Peyer's patch (tissue), 4 donors: ENCODE data around the gene CRMP1. TPM values are rescaled to one million over a fixed set of nuclear protein-coding genes. Genes with fewer than 3 reads are reported as not detected.

Experiments used
- DNase-seq, 3 donors: peaks; one replicate each; pipeline ENCODE4 v3.0.0-alpha.2; 2017 to 2019
- H3K27ac ChIP-seq, 4 donors: fragments of 200-600 bp; sonication (generic); one replicate each; pipeline ENCODE4 v1.5.1; 2016 to 2019
- H3K27me3 ChIP-seq, 2 donors: fragments of 200-600 bp; sonication (generic); one replicate each; pipeline ENCODE4 v1.5.1; 2019
- H3K36me3 ChIP-seq, 3 donors: fragments of 200-600 bp; sonication (generic); one replicate each; pipeline ENCODE4 v1.5.1; 2016 to 2019
- H3K4me1 ChIP-seq, 4 donors: fragments of 200-600 bp; sonication (generic); one replicate each; pipeline ENCODE4 v1.5.1; 2016 to 2019
- H3K4me3 ChIP-seq, 4 donors: fragments of 200-600 bp; sonication (generic); 1 replicate in 3 of 4; 2 replicates in 1 of 4; pipeline ENCODE4 v1.5.1; 2016 to 2019; ENCODE audit warnings: mild to moderate bottlenecking in 1 of 4
- H3K9me3 ChIP-seq, 4 donors: fragments of 200-600 bp; sonication (generic); one replicate each; pipeline ENCODE4 v1.5.1; 2016 to 2019; ENCODE audit warnings: mild to moderate bottlenecking in 1 of 4
- CTCF ChIP-seq, 6 experiments: fragments of 450-650 bp in 4 of 6; fragments of 200-600 bp in 2 of 6; sonication (generic) in 1 of 6; IDR thresholded peaks; one replicate each; pipeline ENCODE4 v1.5.1; 2017 to 2019; ENCODE audit warnings: antibody characterized with exemption in 6 of 6, mild to moderate bottlenecking in 3 of 6, moderate library complexity in 1 of 6
- POLR2A ChIP-seq, 2 donors: fragments of 450-650 bp; IDR thresholded peaks; one replicate each; pipeline ENCODE4 v1.5.1; 2017; ENCODE audit warnings: antibody characterized with exemption in 2 of 2, mild to moderate bottlenecking in 2 of 2, moderate library complexity in 2 of 2
- total RNA-seq, 4 donors: library from RNA; depleted of rRNA; stranded (reverse); fragments of >200 nt; gene quantifications; one replicate each; pipeline ENCODE4 v1.1.0, GENCODE V29; 2016

The CRMP1 gene
- total RNA-seq, 4 donors from 2014 or later, result 1.5 to 5.8 (median 1.6) TPM; not detected in 1

- Histone ChIP-seq H3K4me1 (no peaks in the 10 kb centered on the region), H3K27me3 (no peaks in the 10 kb centered on the region), H3K4me3 (no peak overlapping the region), H3K36me3 (no peaks in the 10 kb centered on the region), H3K9me3 (no peaks in the 10 kb centered on the region), H3K27ac (no peak overlapping the region)
- DNase-seq, result no peak
- TF ChIP-seq CTCF (IDR thresholded peaks at IDR 0.05) (no peak), POLR2A (IDR thresholded peaks at IDR 0.05) (no peak)
Measured at GRCh38 chr4:5899881-5900280, 7.0 kb upstream of the CRMP1 start.

DNA sequence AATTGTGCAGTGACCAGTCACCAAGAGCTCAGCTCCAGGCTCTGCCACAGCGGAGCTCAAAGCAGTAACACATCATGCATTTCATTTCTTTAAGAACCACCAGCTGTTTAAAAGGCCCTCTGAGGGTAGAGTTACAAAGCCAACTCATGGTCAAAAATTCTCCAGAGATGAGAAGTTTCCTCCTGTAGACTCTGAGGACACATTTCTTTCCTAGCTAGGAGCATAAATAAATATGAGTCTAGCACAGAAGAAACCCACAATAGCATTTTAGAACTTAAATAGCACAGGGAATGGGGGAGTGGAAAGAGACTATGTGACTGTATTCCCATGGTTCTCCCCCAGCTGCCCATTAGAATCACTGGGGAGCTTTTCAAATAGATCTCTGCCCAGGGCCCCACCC is 6.5 kb upstream of the CRMP1 start:
- TF ChIP-seq POLR2A (IDR thresholded peaks at IDR 0.05) (no peak), CTCF (IDR thresholded peaks at IDR 0.05) (no peak)
- Histone ChIP-seq H3K36me3 (no peaks in the 10 kb centered on the region), H3K4me1 (no peaks in the 10 kb centered on the region), H3K27ac (no peak overlapping the region), H3K27me3 (no peaks in the 10 kb centered on the region), H3K4me3 (no peak overlapping the region), H3K9me3 (no peaks in the 10 kb centered on the region)
- no peak for DNase-seq

DNA sequence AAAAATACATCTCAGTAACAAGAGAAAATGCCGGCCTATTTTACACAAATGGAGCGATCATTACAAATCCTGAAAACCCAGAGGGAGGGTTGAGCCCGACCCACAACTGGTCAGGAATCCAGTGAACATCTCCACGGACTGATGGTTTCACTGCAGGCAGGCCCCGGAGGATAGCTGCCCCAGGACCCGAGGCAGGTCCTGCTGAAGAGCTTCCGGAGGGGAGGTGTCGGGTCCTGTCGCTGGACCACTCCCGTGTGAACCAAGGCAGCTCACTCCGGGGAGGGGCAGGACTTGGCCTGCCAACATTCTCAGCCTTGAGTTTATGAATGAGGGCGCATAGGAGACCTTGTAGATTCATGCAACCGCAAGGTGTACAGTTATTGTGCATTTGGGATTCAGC is 4.8 kb upstream of the CRMP1 start:
- Histone ChIP-seq H3K27ac (no peak overlapping the region), H3K27me3 (peaks cover 0 to 6% of the 10 kb centered on the region in 2 donors), H3K4me1 (no peaks in the 10 kb centered on the region), H3K9me3 (no peaks in the 10 kb centered on the region), H3K36me3 (no peaks in the 10 kb centered on the region), H3K4me3 (no peak overlapping the region)
- TF ChIP-seq POLR2A (IDR thresholded peaks at IDR 0.05) (no peak), CTCF (IDR thresholded peaks at IDR 0.05) (no peak)
- DNase-seq, result no peak

DNA sequence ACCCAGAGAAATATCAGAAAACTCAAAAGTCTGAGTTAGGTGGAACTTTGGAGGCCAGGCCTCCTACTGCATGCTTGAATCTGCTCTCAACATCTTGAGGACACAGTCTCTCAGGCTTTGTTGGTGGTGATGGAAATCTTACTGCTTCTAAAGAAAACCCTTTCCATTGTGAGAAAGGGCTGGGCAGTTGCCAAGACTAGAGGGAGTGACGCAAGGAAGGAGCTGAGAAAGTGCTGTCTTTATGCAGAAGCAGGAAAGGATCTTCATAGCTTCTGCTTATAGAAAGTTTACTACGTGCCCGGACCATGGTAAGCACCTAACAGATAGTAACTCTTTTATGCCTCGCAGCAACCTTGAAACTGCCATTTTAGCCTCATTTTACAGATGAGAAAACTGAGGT is 2.4 kb upstream of the CRMP1 start:
- H3K27ac ChIP-seq, result no peak overlapping the region
- H3K27me3 ChIP-seq, result peaks cover 0 to 19% of the 10 kb centered on the region in 2 donors
- no peak overlapping the region for H3K4me3 ChIP-seq
- no peaks in the 10 kb centered on the region for H3K36me3 ChIP-seq
- peaks cover 0 to 5% (median 0%) of the 10 kb centered on the region in 4 donors for H3K4me1 ChIP-seq
- H3K9me3 ChIP-seq, result no peaks in the 10 kb centered on the region
- DNase-seq, result no peak
- TF ChIP-seq CTCF (IDR thresholded peaks at IDR 0.05) (no peak), POLR2A (IDR thresholded peaks at IDR 0.05) (no peak)

DNA sequence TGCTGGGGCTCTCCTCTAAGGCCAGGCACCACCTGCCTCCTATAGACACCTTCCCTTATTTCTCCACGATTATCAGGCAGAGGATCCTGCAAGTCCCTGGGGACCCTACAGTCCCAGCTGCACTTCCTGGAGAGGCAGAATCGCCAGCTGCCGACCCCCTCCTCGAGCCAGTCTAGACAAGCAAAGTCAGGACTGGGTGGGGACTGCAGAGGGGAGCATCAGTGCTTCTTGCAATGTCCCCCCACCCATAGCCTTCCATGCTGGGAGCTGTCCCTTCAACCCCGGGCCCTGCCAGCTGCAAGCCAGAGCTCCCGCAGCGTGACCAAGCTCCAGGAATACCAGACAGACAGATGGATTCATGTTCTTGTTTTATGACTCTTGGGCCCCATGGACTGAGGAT is 1.4 kb upstream of the CRMP1 start:
- Histone ChIP-seq H3K36me3 (no peaks in the 10 kb centered on the region), H3K4me3 (no peak overlapping the region), H3K27me3 (peaks cover 0 to 27% of the 10 kb centered on the region in 2 donors), H3K4me1 (peaks cover 0 to 9% (median 0%) of the 10 kb centered on the region in 4 donors), H3K27ac (no peak overlapping the region), H3K9me3 (no peaks in the 10 kb centered on the region)
- no peak for DNase-seq
- no peak for TF ChIP-seq CTCF (IDR thresholded peaks at IDR 0.05)
- TF ChIP-seq POLR2A (IDR thresholded peaks at IDR 0.05), result no peak

GRCh38 chr4:5893591-5893990 is 705 bp upstream of the CRMP1 start:
- TF ChIP-seq CTCF (IDR thresholded peaks at IDR 0.05) (no peak), POLR2A (IDR thresholded peaks at IDR 0.05) (no peak)
- no peaks in the 10 kb centered on the region for H3K9me3 ChIP-seq
- H3K36me3 ChIP-seq, result no peaks in the 10 kb centered on the region
- H3K4me1 ChIP-seq, result peaks cover 0 to 9% (median 0%) of the 10 kb centered on the region in 4 donors
- peaks cover 0 to 27% of the 10 kb centered on the region in 2 donors for H3K27me3 ChIP-seq
- no peak for DNase-seq
- H3K4me3 ChIP-seq, result no peak overlapping the region
- H3K27ac ChIP-seq, result no peak overlapping the region
